CD1c-positive myeloid dendritic cell (primary cell): ENCODE measurements around the gene OR2V2.

Source experiments
- DNase-seq: peaks from one replicate; pipeline ENCODE4 v3.0.0-alpha.2; 2016; ENCODE audit errors: extremely low spot score

The OR2V2 gene

DNA sequence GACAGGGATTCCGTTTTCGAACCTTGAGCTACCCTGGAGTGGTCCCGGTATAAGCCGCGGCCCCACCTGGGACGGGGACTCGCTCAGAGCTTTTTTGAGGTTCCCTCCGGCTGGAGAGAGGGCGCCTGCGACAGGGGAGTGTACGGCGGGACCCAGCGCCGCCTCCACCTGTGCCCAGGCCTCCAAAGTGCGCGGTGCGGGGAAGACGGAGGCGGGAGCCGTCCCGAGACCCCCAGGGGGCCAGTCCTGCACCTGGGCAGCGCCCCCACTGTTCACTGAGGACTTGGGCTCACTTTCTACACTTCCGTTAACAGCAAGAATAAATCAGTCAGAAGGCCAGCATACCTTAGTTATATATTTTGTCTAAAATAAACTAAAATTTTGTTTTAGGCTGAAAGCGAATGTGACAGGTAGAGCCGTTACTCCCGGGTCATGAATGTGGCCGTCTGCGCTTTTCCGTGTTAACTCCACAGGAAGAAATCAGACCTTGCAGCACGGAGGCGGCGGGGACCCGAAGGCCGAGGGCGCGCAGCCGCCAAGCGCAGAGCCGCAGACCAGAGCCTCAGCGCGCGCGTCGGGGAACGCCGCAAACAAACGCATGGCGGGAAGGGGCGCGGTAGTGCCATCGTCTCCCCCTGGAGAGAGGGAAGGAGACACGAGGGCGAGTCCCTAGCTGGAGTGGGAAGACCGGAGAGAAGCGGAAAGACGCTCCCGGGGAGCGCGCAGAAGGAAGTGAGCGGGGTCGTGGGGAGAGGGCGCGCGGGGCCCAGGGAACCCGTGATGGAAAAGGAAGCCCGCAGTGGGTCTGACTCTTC is 43.5 kb downstream of the OR2V2 start:
- DNase-seq: no peak

DNA sequence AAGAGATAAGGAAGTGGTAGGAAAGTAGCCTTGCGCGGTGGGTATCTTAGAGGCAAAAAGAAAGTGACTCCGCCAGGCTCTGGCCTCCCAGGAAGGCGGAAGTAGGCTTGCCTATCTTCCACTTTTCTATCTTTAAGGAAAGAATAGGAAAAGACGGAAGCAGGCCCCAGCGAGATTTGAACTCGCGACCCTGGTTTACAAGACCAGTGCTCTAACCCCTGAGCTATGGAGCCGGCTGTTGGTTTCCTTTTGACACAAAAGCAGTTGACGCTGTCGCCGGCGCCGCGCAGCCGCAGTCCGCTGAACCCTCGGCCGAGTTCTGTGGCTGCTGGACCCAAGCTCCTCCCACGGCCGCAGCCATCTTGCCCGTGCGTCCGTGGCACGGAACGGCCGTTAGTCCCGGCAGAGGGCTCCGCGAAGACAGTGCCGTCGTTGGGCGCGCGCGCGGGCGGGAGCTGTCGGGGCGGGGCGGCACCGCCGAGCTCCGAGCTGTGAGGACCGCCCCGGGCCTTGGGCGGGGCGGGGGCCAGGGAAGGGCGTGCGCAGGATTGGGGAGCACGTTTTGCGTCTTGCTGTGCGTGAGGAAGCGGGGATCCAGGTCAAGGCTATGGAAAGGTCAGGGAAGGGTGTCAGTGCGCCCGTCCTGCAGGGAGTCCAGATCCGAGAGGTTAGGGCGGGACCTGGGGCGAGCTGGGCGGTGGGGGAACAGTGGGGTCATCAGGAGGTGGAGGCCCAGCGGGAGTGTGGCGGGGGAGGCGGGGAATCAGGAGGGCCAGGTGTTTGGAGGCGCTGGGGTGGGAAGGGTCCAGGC is 44.3 kb downstream of the OR2V2 start:
- peak; percentile 98 for DNase-seq

DNA sequence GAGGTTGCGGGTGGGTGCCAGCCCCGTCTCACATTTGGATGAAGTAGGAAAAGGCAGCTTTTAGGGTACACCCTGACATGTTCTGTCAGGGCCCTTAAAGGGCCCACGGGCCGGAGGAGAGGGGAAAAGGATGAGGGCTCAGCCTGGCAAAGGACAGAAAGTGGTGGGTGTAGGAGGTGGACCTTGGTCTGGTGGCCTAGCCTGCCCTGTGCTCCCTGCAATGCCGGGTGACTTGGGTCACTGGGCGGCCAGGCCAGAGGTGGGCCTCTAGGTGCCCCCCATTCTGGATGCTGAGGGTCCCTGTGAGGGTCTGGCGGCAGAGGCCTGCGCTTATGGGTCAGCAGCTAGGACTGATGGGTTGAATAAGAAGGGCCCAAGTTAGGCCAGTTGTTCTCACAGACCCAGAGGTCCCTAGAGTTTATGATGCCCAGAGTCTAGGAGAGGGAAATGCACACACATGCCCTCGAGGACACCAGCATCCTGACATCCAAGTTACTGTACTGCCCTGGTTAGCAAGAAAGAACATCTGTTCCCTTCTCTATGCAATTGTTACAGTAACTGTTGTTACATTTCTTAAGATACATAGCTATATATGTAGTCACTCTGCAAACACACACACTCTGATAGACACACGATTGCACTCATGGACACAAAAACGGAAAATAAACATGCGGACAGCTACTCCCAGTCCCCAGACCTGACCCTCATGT is 45.1 kb downstream of the OR2V2 start:
- no peak for DNase-seq

GRCh38 chr5:181193656-181194055 is 46.3 kb downstream of the OR2V2 start:
- DNase-seq: no peak

DNA sequence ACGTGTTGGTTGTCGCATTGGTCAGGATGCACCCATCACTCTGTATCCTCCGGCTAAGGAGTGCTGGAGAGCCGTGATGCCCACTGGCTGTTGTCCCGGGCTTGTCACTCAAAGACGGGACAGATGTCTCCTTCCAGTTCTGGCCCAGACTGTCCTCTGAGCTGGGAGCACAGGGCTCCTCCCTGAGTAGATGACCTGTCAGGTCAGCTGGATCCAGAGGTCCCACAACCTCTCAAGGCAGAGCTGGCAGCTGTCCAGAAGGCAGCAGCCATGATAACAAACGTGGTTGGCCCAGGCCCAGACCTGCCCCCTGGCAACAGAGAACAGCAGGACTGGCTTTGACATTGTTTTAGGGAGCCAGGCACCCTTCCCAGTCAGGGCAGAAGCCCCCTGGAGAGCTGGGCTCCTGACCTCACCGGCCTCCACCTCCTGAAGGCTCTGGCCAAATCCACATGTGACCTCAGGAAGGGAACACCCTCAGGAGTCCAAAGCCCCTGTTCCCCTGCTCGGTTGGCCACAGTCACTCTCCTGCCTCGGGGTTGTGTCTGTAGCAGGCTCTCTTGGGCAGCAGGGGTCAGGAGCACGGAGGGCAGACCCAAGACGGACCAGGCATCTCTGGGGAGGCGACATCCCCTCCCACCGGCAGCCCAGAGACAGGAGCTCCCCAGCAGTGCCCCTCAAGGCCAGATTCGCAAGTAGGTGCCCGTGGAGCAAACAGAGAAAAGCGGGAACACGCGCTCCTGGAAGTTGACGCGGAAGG is 47.3 kb downstream of the OR2V2 start:
- DNase-seq: no peak

- DNase-seq: no peak
These were observed 47.9 kb downstream of the OR2V2 start for GRCh38 chr5:181195249-181195761.

GRCh38 chr5:181197326-181197951 is 50.1 kb downstream of the OR2V2 start:
- no peak for DNase-seq

GRCh38 chr5:181198106-181198685 is 50.8 kb downstream of the OR2V2 start:
- no peak for DNase-seq

GRCh38 chr5:181198905-181199519 is 51.6 kb downstream of the OR2V2 start:
- no peak for DNase-seq

DNA sequence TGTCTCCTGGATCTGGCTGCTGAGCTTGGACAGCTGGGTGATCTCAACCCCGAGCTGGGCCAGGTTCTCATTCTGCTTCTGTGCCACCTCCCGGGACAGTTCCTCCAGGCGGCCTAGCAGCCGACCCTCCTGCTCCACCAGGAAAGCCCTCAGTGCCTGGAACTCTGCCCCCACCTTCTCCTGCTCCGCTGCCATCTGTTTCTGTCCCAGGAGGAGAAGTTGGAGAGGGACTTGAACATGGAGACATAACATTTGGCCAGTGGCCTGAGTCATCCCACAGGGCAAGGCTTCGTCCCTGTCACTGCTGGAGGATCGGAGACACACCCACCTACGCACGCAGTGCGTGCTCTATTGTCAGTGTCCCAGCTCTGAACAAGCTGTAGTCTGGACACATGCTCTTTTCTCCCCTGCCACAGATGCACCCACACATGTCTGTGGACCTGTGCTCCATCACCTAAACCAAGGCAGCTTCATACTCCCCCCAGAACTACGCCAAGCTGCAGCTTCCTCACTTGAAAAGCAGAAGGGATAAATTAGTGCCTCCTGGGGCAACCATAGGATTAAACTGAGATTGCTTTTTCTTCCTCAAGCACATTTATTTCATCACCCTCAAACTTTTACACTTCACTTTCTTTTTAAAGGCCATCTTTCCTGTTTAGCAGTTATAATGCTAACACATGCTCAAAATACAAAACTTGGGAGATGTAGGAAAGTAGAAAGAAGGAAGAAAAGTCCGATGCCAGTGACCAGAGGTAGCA is 52.7 kb downstream of the OR2V2 start:
- no peak for DNase-seq

GRCh38 chr5:181200816-181201215 is 53.4 kb downstream of the OR2V2 start:
- DNase-seq: no peak

DNA sequence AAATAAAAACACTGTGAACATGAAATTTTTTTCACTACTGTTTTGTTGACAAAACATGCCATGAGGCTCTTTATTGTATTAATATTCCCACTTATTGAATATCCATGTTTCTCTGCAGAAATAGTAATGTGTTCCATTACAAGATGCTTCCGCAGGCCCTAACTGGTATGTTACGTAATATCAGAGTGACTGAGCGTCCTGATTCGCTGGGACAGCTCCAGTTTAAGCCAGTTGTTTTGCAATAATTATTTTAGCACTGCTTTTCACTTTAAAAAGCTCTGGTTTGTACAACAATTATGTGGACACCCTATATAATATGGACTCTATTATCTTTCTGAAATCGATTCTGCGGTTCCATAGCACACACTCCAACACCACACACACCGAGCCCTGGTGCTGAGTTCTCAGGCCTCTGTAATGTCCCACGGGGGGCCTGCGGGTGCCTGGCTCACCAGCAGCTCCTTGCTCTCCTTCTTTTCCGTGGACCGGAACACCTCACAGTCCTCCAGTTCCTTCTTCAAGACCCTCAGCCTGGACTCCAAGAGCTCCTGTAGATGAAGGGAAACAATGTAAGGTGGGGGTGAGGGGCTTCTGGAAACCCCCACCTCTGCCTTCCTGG is 55.8 kb downstream of the OR2V2 start:
- DNase-seq: no peak

DNA sequence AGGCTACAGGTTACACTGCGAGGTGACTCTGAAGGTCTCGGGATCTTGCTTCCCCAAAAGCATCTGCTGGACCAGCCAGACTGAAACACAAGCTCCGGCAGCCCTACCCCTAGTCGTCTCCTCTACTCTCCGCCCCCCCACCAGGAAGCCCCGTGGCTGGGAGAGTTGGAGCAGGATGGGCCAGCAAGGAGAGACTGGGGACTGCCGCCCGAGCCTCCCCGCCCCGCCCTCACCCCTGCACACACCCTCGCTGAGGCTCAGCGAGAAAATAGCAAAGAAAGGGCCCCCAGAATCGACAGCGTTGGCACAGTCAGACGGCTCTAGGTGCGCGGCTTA is 56.4 kb downstream of the OR2V2 start:
- DNase-seq: no peak

DNA sequence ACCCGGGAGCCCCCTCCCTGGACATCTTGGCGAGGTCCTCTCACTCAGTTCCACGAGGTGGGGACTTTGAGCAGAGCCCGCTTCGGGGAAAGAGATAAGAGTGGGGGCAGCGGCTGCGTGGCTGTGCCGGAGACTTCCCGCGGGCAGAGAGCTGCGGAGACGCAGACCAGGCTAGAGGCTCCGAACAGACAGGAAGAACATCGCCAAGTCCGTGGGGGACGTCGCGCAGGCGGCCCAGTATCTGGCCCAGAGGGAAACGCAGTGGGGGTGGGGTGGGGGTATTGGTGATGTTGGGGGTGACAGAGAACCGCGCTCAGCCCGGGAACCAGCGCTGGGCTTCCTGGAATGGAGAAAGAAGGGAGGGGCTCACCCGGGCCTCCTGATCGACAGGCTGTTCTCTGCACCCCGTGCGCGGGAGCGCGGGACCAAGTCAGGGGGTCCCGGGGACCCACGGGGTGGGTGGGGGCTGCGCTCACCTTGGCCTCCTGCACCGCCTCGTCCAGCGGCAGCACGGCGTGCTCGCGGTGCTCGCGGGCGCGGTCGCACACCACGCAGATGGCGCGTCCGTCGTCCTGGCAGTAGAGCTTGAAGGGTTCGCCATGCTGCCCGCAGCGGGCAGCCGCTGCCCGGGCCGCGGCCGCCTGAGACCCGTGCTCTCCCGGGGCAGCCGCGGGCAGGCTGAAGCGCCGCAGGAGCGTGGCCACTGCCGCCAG is 56.9 kb downstream of the OR2V2 start:
- no peak for DNase-seq

DNA sequence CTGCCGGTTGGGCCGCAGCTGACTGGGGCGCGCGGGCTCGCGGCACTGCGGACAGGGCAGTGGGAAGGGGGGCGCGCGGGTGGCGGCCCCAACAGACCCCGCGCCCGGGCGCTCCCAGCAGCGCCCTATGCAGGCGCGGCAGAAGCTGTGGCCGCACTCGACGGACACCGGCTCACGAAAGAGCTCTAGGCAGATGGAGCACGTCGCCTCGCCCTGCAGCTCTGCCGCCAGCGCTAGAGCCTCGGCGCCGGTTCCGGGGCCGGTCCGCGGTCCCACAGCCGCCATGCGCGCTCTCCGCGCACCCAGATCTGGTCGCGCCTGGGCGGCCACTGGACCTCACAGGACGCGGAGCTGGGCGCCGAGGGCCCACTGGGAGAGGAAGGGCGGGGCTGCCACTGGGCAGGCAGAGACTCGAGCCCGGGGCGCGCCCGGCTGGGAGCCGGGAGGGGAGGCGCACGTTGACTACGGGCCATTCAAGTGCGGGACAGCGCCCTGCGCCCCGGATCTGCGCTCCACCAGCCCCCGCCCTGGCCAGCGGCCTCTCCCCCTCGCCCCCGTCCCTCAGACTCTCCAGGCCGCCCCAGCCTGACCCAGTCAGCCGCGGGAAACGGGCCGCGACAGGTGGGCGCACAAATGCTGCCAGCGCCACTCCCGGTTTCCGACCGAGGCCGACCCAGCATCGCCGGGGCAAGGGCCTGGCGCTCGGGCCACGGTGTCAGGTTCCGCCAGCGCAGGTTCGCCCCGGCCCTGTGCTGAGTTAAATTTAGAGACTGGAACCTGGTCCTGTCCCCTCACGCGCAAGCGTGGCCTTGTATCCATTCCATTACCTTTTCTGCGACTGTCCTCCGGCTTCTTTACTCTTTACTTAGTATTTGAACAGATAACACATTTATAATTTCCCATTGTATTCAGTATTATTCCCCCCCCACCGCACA is 57.7 kb downstream of the OR2V2 start, which contains the start of gene TRIM7:
Gene TRIM7 (minus strand): TSS at position 371 of the 935 bp plus-strand sequence. CDS start 86 bp downstream, at position 285.
- no peak for DNase-seq

- DNase-seq: no peak
These were observed 58.6 kb downstream of the OR2V2 start for GRCh38 chr5:181205761-181206649.
